Measurements from ENCODE around the gene USP25. TPM values are rescaled to one million over a fixed set of nuclear protein-coding genes. Genes with fewer than 3 reads are reported as not detected.

The USP25 gene
- total RNA-seq, 1 experiment from 2014 or later = 33.6 TPM

- H3K79me2 ChIP-seq (ENCODE audit: insufficient read depth, low read length) = peaks cover 5% of the 10 kb centered on the region; the same call in 1 of the 2 replicates
- POLR2A ChIA-PET = no interaction called here
- no peaks in the 10 kb centered on the region for H3K36me3 ChIP-seq (ENCODE audit: control insufficient read depth in 1 of 2, insufficient read depth in 2 of 2, low read length in 2 of 2)
These were observed 109.8 kb downstream of the USP25 start for GRCh38 chr21:15839601-15840000.

More at GRCh38 chr21:15839601-15840000, 109.8 kb downstream of the USP25 start:
- Histone ChIP-seq H3K27me3 (ENCODE audit: insufficient read depth, low read length) (no peaks in the 10 kb centered on the region), H3K4me1 (ENCODE audit: control insufficient read depth in 1 of 2, insufficient read depth in 2 of 2, low read length in 2 of 2) (no peaks in the 10 kb centered on the region), H3K9me2 (ENCODE audit: insufficient read depth) (no peaks in the 10 kb centered on the region), H3K4me2 (ENCODE audit: low read length) (no peak overlapping the region), H2AFZ (ENCODE audit: low read depth, low read length, poor library complexity, severe bottlenecking) (no peak overlapping the region), H3K4me3 (replicated peaks in 1 of 2; ENCODE audit: low read depth in 1 of 2, low read length in 2 of 2) (no peak overlapping the region), H3K9me3 (ENCODE audit: control insufficient read depth in 1 of 2, insufficient read depth in 1 of 2, low read depth in 1 of 2, low read length in 2 of 2) (no peaks in the 10 kb centered on the region), H3K27ac (ENCODE audit: low read depth, low read length) (no peak overlapping the region), H3K9ac (ENCODE audit: low read length) (no peak overlapping the region), H4K20me1 (ENCODE audit: insufficient read depth) (no peaks in the 10 kb centered on the region)
- ATAC-seq = no peak
- ChIA-PET RAD21 (ENCODE audit: low non-redundant PET in 1 of 2, low total read pairs in 2 of 2, uncharacterized antibody in 2 of 2, unreplicated experiment in 2 of 2) (no interaction called here), CTCF (no interaction called here)
- no TSS peak for BruUV-seq (replicated peaks)
- TF ChIP-seq ZFX (IDR thresholded peaks at IDR 0.05) (no peak), JUND (IDR thresholded peaks at IDR 0.05) (no peak), EZH2phosphoT487 (IDR thresholded peaks at IDR 0.05; ENCODE audit: borderline replicate concordance) (no peak), YY1 (IDR thresholded peaks at IDR 0.05; ENCODE audit: extremely low read depth, insufficient replicate concordance, low read depth, low read length) (no peak), POLR2A (IDR thresholded peaks at IDR 0.05; ENCODE audit: borderline replicate concordance, extremely low read depth, insufficient read depth, insufficient read length) (no peak), SIN3A (IDR thresholded peaks at IDR 0.05; ENCODE audit: low read depth) (no peak)
- TF ChIP-seq, protein P1, sequence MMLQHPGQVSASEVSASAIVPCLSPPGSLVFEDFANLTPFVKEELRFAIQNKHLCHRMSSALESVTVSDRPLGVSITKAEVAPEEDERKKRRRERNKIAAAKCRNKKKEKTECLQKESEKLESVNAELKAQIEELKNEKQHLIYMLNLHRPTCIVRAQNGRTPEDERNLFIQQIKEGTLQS (IDR thresholded peaks at IDR 0.05) = no peak
- TF ChIP-seq, protein P2, sequence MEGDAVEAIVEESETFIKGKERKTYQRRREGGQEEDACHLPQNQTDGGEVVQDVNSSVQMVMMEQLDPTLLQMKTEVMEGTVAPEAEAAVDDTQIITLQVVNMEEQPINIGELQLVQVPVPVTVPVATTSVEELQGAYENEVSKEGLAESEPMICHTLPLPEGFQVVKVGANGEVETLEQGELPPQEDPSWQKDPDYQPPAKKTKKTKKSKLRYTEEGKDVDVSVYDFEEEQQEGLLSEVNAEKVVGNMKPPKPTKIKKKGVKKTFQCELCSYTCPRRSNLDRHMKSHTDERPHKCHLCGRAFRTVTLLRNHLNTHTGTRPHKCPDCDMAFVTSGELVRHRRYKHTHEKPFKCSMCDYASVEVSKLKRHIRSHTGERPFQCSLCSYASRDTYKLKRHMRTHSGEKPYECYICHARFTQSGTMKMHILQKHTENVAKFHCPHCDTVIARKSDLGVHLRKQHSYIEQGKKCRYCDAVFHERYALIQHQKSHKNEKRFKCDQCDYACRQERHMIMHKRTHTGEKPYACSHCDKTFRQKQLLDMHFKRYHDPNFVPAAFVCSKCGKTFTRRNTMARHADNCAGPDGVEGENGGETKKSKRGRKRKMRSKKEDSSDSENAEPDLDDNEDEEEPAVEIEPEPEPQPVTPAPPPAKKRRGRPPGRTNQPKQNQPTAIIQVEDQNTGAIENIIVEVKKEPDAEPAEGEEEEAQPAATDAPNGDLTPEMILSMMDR (IDR thresholded peaks at IDR 0.05 in 2 of 3, conservative IDR thresholded peaks at IDR 0.05 in 1 of 3; ENCODE audit: borderline replicate concordance in 1 of 3, insufficient read depth in 1 of 3, low read depth in 2 of 3, low read length in 2 of 3) = no peak
- TF ChIP-seq, protein P3, sequence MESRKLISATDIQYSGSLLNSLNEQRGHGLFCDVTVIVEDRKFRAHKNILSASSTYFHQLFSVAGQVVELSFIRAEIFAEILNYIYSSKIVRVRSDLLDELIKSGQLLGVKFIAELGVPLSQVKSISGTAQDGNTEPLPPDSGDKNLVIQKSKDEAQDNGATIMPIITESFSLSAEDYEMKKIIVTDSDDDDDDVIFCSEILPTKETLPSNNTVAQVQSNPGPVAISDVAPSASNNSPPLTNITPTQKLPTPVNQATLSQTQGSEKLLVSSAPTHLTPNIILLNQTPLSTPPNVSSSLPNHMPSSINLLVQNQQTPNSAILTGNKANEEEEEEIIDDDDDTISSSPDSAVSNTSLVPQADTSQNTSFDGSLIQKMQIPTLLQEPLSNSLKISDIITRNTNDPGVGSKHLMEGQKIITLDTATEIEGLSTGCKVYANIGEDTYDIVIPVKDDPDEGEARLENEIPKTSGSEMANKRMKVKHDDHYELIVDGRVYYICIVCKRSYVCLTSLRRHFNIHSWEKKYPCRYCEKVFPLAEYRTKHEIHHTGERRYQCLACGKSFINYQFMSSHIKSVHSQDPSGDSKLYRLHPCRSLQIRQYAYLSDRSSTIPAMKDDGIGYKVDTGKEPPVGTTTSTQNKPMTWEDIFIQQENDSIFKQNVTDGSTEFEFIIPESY (IDR thresholded peaks at IDR 0.05; ENCODE audit: extremely low read depth, insufficient replicate concordance, low read length) = no peak
- TF ChIP-seq, protein P4, sequence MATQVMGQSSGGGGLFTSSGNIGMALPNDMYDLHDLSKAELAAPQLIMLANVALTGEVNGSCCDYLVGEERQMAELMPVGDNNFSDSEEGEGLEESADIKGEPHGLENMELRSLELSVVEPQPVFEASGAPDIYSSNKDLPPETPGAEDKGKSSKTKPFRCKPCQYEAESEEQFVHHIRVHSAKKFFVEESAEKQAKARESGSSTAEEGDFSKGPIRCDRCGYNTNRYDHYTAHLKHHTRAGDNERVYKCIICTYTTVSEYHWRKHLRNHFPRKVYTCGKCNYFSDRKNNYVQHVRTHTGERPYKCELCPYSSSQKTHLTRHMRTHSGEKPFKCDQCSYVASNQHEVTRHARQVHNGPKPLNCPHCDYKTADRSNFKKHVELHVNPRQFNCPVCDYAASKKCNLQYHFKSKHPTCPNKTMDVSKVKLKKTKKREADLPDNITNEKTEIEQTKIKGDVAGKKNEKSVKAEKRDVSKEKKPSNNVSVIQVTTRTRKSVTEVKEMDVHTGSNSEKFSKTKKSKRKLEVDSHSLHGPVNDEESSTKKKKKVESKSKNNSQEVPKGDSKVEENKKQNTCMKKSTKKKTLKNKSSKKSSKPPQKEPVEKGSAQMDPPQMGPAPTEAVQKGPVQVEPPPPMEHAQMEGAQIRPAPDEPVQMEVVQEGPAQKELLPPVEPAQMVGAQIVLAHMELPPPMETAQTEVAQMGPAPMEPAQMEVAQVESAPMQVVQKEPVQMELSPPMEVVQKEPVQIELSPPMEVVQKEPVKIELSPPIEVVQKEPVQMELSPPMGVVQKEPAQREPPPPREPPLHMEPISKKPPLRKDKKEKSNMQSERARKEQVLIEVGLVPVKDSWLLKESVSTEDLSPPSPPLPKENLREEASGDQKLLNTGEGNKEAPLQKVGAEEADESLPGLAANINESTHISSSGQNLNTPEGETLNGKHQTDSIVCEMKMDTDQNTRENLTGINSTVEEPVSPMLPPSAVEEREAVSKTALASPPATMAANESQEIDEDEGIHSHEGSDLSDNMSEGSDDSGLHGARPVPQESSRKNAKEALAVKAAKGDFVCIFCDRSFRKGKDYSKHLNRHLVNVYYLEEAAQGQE (IDR thresholded peaks at IDR 0.05; ENCODE audit: low read depth) = no peak
- DNase-seq (ENCODE audit: low read depth, low spot score) = no peak
- intact Hi-C loops (cut with micrococcal nuclease) = no loop called here
